Pulmonary artery endothelial cell (primary cell): ENCODE measurements around the gene FAH. TPM values are rescaled to one million over a fixed set of nuclear protein-coding genes. Genes with fewer than 3 reads are reported as not detected.

Experiments used
- DNase-seq: peaks from one replicate; pipeline ENCODE4 v3.0.0-alpha.2; 2011; ENCODE audit warnings: low read depth, low spot score
- total RNA-seq: library from RNA; depleted of rRNA; stranded (reverse); fragments of >200 nt; gene quantifications from 2 replicates; pipeline ENCODE4 v1.2.3, GENCODE V29; 2014

FAH gene
- total RNA-seq, 1 donor from 2014 or later = 22.2 TPM

- DNase-seq = no peak
Observed at GRCh38 chr15:80199366-80199765, 46.6 kb downstream of the FAH start.

GRCh38 chr15:80199869-80200268 lies 47.1 kb downstream of the FAH start:
- no peak for DNase-seq

GRCh38 chr15:80201256-80202015 lies 48.6 kb downstream of the FAH start:
- no peak for DNase-seq

GRCh38 chr15:80202016-80202315 lies 49.2 kb downstream of the FAH start:
- no peak for DNase-seq

- DNase-seq = no peak
Observed at GRCh38 chr15:80202641-80203360, 50.0 kb downstream of the FAH start.

GRCh38 chr15:80203361-80203885 lies 50.6 kb downstream of the FAH start:
- no peak for DNase-seq

- DNase-seq = no peak
Observed at GRCh38 chr15:80204231-80204630, 51.4 kb downstream of the FAH start.

- DNase-seq = no peak
Observed at GRCh38 chr15:80207887-80208286, 55.1 kb downstream of the FAH start.

DNA sequence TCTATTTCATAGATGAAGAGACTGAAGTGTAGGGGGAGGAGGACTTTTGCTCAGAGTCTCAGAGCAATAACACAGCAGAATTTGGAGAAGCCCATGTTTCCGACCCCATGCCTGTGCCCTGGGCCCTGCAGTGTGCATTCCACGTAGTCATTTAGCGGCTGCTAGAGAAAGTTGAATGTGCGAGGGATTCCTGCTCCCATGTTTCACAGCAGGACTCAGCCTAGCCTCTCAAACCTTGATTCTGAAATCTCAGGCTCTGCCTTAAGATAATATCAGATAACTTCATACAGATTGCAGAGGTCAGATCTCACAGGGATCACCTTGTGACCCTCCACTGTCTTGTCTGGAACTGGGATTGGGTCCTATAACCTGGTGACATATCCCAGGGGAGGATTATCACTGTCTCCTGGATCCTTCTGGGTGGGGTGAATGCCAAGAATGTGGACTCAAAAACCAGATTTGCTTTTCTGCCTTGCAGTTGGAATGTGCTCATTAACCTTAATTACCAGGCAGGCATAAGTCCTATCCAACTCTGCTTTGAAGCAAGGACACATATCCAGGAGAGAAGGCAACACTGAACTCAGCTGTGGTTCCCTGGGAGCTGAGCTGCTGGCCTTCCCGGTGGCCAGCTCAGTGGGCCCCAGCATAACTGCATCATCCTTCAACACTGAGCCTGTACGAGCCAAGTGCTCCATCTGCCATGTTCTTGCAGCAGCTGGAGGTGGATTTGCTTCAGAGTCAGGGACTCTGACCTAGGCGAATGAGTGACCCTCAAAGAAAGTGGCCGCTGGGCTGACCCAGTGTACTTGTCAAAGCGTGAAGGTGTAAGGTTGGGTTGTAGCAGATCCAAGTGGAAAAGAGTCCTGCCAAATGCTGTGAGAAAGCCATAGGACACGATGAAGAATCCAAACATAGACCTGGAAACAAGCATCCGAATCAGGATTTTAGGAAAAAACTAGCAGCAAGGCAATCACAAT lies 56.2 kb downstream of the FAH start:
- DNase-seq = no peak

DNA sequence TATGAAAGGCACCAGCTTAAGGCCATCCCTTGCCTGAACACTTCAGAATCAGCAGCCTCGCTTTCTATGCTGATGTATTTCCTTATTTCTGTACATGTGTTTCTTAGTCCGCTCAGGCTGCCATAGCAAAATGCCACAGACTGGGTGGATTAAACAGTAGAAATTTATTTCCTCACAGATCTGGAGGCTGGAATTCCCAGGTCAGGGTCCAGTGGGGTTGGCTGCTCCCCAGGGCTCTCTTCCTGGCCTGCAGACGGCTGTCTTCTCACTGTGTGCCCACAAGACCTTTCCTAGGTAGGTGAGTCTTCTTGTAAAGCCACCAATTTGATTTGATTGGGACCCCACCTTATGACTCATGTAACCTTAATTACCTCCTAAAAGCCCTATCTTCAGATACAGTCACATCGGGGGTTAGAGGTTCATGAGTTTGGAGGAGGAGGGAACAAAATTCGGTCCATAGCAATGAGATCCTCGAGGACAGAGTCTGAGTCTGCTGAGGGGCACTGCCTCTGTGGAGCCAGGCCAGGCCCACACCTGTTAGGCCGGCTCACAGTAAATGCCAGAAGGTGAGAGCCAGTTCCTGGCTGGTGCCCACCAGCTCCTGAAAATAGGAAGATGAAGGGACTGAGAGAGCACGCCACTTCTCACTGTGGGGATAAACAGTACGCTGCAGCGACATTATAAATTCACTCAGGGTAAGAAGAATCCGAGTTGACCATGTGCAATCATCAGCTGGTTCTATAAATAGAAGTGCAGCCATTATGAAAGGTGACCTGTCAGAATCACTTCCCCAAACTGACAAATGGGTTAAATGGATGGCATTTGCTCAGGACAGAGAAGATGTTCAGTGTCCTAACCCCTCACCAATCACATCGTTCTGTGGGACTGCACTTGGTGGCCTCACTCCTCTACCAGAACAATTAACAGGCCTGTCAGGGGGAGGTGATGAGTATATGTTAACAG lies 58.1 kb downstream of the FAH start:
- DNase-seq = no peak

DNA sequence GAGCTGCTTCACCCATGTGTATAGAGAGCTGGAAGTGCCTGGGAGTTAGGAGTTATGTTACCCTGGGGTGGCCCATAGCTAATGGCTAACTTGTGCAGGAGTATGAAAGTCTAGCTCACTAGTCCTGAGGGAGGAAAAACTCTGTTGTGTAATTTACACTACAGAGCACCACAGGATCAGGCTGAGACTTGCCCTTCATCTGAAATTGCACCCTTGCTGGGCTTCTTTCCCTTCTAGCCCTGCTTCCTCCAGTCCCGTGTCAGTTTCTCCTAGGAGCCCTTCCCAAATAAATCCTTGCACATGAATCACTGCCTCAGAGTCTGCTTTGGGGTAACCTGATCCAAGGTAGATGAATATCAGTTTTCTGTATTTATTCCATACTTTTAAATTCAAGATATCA lies 59.2 kb downstream of the FAH start:
- DNase-seq = no peak

DNA sequence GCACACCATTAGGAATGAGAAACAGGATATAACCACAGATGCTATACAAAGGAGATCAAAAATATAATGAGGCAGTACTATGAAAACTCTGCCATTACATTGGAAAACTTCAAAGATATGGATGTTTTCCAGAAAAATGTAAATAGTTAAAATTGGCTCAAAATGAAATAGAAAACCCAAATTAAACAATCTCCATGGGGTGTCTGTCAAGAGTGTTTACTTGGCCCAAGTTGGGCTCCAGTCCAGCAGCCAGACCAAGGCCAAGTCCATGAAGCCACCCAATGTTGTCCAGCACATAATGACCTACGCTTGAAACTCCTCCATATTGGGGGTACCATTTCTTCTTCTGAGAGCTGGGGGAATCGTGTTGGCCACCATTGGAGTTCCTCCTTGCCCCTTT lies 62.1 kb downstream of the FAH start:
- no peak for DNase-seq

DNA sequence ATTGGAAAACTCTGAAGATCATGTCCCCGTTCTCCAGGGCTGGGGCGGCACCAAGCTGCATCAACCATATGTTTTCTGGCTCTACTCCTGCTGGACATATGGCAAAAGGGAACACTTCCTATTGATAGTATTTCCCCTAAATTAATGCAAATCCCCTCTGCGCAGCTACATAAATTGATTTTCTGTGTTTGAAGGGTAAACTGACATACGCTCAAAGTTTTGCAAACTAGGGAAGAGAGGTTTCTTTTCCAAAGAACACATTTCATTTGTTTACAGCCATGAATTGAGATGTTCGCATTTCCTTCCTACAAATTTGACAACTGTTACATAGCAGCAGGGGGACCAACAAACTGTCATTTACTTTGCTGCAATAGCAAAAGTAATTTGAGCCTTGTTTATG lies 63.3 kb downstream of the FAH start:
- no peak for DNase-seq

- DNase-seq = no peak
Observed at GRCh38 chr15:80216911-80217310, 64.1 kb downstream of the FAH start.

DNA sequence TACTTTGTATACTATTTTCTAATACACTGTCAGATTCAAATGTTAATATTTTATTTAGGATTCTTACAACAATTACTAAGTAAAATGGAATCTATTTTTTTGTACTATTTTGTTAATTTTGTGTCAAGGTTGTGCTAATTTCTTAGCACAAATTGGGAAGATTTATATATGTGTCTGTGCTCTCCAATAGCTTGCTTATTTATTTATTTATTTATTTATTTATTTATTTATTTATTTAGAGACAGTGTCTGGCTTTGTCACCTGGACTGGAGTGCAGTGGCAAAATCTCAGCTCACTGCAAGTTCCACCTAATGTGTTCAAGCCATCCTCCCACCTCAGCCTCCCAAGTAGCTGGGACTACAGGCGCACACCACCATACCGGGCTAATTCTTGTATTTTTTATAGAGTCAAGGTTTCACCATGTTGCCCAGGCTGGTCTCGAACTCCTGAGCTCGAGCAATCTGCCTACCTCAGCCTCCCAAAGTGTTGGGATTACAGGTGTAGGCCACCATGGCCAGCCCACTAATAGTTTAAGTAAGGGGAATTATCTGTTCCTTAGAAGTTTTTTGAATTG lies 64.6 kb downstream of the FAH start:
- DNase-seq = no peak

DNA sequence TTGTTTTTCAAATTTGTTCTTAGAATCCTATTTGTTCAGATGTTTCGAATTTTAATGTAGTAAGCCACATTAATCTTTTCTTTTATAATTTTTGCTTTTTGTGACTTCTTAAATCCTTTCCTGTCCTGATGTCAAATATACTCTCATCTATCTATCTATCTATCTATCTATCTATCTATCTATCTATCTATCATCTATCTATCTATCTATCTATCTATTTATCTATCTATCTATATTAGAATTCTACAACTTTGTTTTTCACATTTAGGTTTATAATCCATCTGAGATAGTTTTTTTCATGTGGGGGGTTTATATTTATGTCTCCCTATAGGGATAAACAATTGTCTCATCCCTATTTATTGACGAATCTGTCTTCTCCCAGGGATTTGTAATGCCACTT lies 67.2 kb downstream of the FAH start:
- no peak for DNase-seq

DNA sequence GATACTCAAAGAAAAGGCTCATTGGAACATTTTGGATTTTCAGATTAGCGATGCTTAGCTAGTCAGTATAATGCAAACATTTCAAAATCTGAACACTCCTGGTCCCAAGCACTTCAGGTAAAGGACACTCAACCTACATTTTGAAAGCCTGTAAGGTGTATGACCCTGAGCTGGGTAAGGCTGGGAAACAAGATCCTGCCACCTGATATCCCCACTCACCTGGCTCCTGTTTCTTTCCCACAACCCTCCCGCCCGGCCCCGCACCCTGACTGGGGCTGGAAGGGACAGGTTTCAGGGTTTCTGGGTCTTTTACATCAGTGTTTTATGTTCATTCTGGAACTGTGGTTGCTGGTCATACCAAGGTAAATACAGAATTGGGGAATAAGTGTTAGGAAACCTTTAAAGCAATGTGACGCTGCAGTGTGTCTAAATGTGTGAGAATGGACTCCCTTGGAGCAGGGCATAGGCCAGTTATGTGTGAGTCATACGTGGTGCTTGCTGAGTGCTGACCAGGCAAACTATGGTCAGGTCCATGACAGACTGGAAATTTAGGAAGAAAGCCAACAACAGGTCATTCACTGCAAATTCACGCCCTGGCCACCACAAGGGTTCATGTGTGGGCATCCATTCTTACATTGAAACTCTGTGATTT lies 76.3 kb downstream of the FAH start:
- no peak for DNase-seq

- DNase-seq = no peak
Observed at GRCh38 chr15:80231371-80231770, 78.6 kb downstream of the FAH start.

GRCh38 chr15:80233581-80233980 lies 80.8 kb downstream of the FAH start:
- no peak for DNase-seq

- no peak for DNase-seq
Observed at GRCh38 chr15:80234883-80235282, 82.1 kb downstream of the FAH start.
